MCF 10A (cell line): ENCODE results near the gene OR8G5. TPM values are rescaled to one million over a fixed set of nuclear protein-coding genes. Genes with fewer than 3 reads are reported as not detected.

Source experiments
- BruUV-seq: library from RNA; stranded (reverse); fragments of 400-500 nt; replicated peaks from 2 replicates; lab custom pipeline; 2021; lab: Mats Ljungman, UMichigan
- CTCF ChIA-PET: fragments of 300-600 bp; sonication (Branson Sonifier 250); formaldehyde crosslinking; extraction: SDS; loops from one replicate; lab custom pipeline; 2021; ENCODE audit warnings: antibody characterized with exemption, inconsistent platforms; lab: Yijun Ruan, JAX
- POLR2A ChIA-PET: fragments of 300-600, 350-650 bp; sonication (Branson Sonifier 250); formaldehyde crosslinking; extraction: SDS; loops from one replicate; lab custom pipeline; 2020; ENCODE audit warnings: antibody characterized with exemption, inconsistent platforms; lab: Yijun Ruan, JAX
- DNase-seq: peaks from one replicate; pipeline ENCODE4 v3.0.0-alpha.2; 2018; ENCODE audit not compliant: unreplicated experiment
- H3K27ac Mint-ChIP-seq: one replicate; pipeline ENCODE4 v1.8.0; 2022; ENCODE audit warnings: mild to moderate bottlenecking, low read depth, mixed read lengths; ENCODE audit not compliant: unreplicated experiment
- H3K27me3 Mint-ChIP-seq: one replicate; pipeline ENCODE4 v1.8.0; 2022; ENCODE audit warnings: mixed read lengths; ENCODE audit not compliant: insufficient read depth, unreplicated experiment
- H3K36me3 Mint-ChIP-seq: one replicate; pipeline ENCODE4 v1.8.0; 2022; ENCODE audit warnings: mild to moderate bottlenecking, moderate library complexity, mixed read lengths; ENCODE audit not compliant: insufficient read depth, unreplicated experiment
- H3K4me1 Mint-ChIP-seq: one replicate; pipeline ENCODE4 v1.8.0; 2022; ENCODE audit warnings: mixed read lengths; ENCODE audit not compliant: insufficient read depth, unreplicated experiment
- H3K4me3 Mint-ChIP-seq: one replicate; pipeline ENCODE4 v1.8.0; 2022; ENCODE audit warnings: mild to moderate bottlenecking, moderate library complexity, mixed read lengths; ENCODE audit not compliant: unreplicated experiment
- H3K9me3 Mint-ChIP-seq: one replicate; pipeline ENCODE4 v1.8.0; 2022; ENCODE audit warnings: mixed read lengths; ENCODE audit not compliant: unreplicated experiment
- intact Hi-C: fragments of 100-400 bp; cut with micrococcal nuclease; formaldehyde crosslinking; loops from 2 replicates; pipeline ENCODE4 v1.14.1; 2022
- total RNA-seq: library from RNA; stranded (reverse); gene quantifications from 2 replicates; pipeline ENCODE4 v1.2.3, GENCODE V29; 2022
- TF ChIP-seq, protein P1 (sequence below): fragments of 200-600 bp; IDR thresholded peaks from one replicate; pipeline ENCODE4 v1.8.0; 2022; ENCODE audit warnings: antibody characterized with exemption, mild to moderate bottlenecking; ENCODE audit not compliant: unreplicated experiment

The OR8G5 gene
- total RNA-seq, 1 experiment from 2014 or later, result not detected

GRCh38 chr11:124310721-124311120 lies 54.5 kb downstream of the OR8G5 start:
- POLR2A ChIA-PET, result no interaction called here
- Mint-ChIP-seq H3K36me3 (no peaks in the 10 kb centered on the region), H3K4me3 (no peak overlapping the region), H3K27me3 (peaks cover 78% of the 10 kb centered on the region), H3K4me1 (no peaks in the 10 kb centered on the region), H3K27ac (no peak overlapping the region), H3K9me3 (no peaks in the 10 kb centered on the region)
- no TSS peak for BruUV-seq
- TF ChIP-seq, protein P1, sequence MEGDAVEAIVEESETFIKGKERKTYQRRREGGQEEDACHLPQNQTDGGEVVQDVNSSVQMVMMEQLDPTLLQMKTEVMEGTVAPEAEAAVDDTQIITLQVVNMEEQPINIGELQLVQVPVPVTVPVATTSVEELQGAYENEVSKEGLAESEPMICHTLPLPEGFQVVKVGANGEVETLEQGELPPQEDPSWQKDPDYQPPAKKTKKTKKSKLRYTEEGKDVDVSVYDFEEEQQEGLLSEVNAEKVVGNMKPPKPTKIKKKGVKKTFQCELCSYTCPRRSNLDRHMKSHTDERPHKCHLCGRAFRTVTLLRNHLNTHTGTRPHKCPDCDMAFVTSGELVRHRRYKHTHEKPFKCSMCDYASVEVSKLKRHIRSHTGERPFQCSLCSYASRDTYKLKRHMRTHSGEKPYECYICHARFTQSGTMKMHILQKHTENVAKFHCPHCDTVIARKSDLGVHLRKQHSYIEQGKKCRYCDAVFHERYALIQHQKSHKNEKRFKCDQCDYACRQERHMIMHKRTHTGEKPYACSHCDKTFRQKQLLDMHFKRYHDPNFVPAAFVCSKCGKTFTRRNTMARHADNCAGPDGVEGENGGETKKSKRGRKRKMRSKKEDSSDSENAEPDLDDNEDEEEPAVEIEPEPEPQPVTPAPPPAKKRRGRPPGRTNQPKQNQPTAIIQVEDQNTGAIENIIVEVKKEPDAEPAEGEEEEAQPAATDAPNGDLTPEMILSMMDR, result no peak
- CTCF ChIA-PET, result interaction anchor here (0.5 kb wide), 1 partner anchor 230 kb away, joined by 3 read pairs; no protein-coding TSS in a partner anchor
- intact Hi-C loops, result no loop called here
- DNase-seq, result peak; percentile 60

DNA sequence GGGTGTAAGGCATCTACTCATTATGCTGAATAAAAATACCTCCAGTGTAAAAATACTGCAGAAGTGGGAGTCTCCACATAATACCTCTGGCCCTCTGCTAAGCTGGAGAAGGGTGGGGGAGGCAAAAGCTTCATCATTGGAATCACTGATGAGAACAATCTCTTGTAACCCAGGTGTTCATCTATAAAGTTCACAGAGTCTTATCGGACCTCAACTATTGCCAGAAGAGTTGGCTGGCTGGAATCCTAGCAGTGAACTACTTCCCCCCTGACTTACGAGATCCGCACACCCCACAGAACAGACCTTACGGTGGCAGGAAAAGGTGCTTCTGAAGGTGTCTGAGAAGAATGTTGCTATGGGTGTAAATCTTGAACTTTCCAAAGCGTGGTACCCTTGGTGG lies 55.1 kb downstream of the OR8G5 start:
- intact Hi-C loops, result no loop called here
- Mint-ChIP-seq H3K4me3 (no peak overlapping the region), H3K36me3 (no peaks in the 10 kb centered on the region), H3K9me3 (no peaks in the 10 kb centered on the region), H3K4me1 (no peaks in the 10 kb centered on the region), H3K27me3 (peaks cover 77% of the 10 kb centered on the region), H3K27ac (no peak overlapping the region)
- no peak for DNase-seq
- no TSS peak for BruUV-seq
- CTCF ChIA-PET, result no interaction called here
- TF ChIP-seq, protein P1, result no peak
- POLR2A ChIA-PET, result no interaction called here

DNA sequence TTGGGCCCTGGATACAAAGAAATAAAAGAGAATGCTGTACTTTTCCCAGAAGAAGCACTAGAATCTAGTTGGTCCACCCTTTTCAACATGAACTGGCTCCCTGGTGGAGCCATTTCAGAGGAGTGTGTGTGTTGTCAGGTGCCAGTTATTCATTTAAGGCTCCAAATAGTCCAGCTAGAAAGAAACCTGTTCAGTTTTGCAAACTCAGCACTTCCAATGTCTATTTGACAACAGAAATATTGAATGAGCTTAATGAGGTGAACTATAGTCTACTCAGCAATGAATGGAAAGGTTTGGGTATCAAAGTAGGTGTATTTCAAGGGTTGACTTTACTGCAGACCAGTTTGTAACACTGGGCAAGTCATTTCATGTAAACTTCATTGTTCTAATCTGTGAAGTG lies 55.5 kb downstream of the OR8G5 start:
- BruUV-seq, result no TSS peak
- intact Hi-C loops, result no loop called here
- no peak for DNase-seq
- Mint-ChIP-seq H3K27ac (no peak overlapping the region), H3K4me3 (no peak overlapping the region), H3K4me1 (no peaks in the 10 kb centered on the region), H3K36me3 (no peaks in the 10 kb centered on the region), H3K9me3 (no peaks in the 10 kb centered on the region), H3K27me3 (peaks cover 77% of the 10 kb centered on the region)
- TF ChIP-seq, protein P1, result no peak
- ChIA-PET CTCF (no interaction called here), POLR2A (no interaction called here)

- no TSS peak for BruUV-seq
- POLR2A ChIA-PET, result interaction anchor here (0.7 kb wide), 1 partner anchor 239 kb away, joined by 3 read pairs; no protein-coding TSS in a partner anchor
- DNase-seq, result no peak
- Mint-ChIP-seq H3K27ac (no peak overlapping the region), H3K4me1 (no peaks in the 10 kb centered on the region), H3K27me3 (peaks cover 77% of the 10 kb centered on the region), H3K36me3 (no peaks in the 10 kb centered on the region), H3K4me3 (no peak overlapping the region), H3K9me3 (no peaks in the 10 kb centered on the region)
- intact Hi-C loops, result no loop called here
- CTCF ChIA-PET, result interaction anchor here (0.6 to 0.7 kb wide), 3 partner anchors 10 to 1881 kb away, joined by 3 read pairs; no protein-coding TSS in a partner anchor
- TF ChIP-seq, protein P1, result no peak
These were observed 57.0 kb downstream of the OR8G5 start for GRCh38 chr11:124313131-124313530.
